SK-N-DZ (cell line): ENCODE results near the gene CREM.
A peak's percentile ranks its signal among the peaks of the same experiment; 100 is the strongest.

Experiments used
- DNase-seq: peaks from one replicate; pipeline ENCODE4 v3.0.0-alpha.2; 2015; ENCODE audit warnings: low spot score

Gene CREM

GRCh38 chr10:35219292-35219691 lies 92.6 kb downstream of the CREM start:
- DNase-seq, result no peak

- DNase-seq, result no peak
These were observed 93.5 kb downstream of the CREM start for GRCh38 chr10:35219891-35220890.

- no peak for DNase-seq
These were observed 96.4 kb downstream of the CREM start for GRCh38 chr10:35223016-35223415.

GRCh38 chr10:35224045-35224740 lies 97.5 kb downstream of the CREM start:
- no peak for DNase-seq

GRCh38 chr10:35225204-35225603 lies 98.6 kb downstream of the CREM start:
- no peak for DNase-seq

GRCh38 chr10:35226507-35226906 lies 99.9 kb downstream of the CREM start:
- no peak for DNase-seq

GRCh38 chr10:35228058-35228457 lies 101.4 kb downstream of the CREM start:
- no peak for DNase-seq

GRCh38 chr10:35231646-35232045 lies 105.0 kb downstream of the CREM start:
- DNase-seq, result no peak

- DNase-seq, result no peak
These were observed 105.9 kb downstream of the CREM start for GRCh38 chr10:35232527-35232926.

GRCh38 chr10:35234073-35234472 lies 107.4 kb downstream of the CREM start:
- no peak for DNase-seq

- peak; percentile 19 for DNase-seq
These were observed 110.1 kb downstream of the CREM start for GRCh38 chr10:35236739-35237138.

GRCh38 chr10:35237766-35238512 lies 111.3 kb downstream of the CREM start:
- no peak for DNase-seq

GRCh38 chr10:35244549-35244948 lies 117.9 kb downstream of the CREM start:
- no peak for DNase-seq

- no peak for DNase-seq
These were observed 120.2 kb downstream of the CREM start for GRCh38 chr10:35246770-35247343.

GRCh38 chr10:35251373-35252100 lies 124.9 kb downstream of the CREM start:
- no peak for DNase-seq

GRCh38 chr10:35257057-35257983 lies 130.7 kb downstream of the CREM start:
- DNase-seq, result no peak

- no peak for DNase-seq
These were observed 133.2 kb downstream of the CREM start for GRCh38 chr10:35259769-35260397.

GRCh38 chr10:35262436-35262835 lies 135.8 kb downstream of the CREM start:
- no peak for DNase-seq
